Thyroid gland (tissue), 4 donors: ENCODE results near the gene TMEM116.
"Not testable (repeated sequence)": the region's sequence is repeated elsewhere in the genome, so short reads cannot be mapped to it uniquely, and the experiment has no call there.

ENCODE experiments used
- POLR2A ChIP-seq, 2 donors: fragments of 450-650 bp; IDR thresholded peaks; one replicate each; pipeline ENCODE4 v1.6.1; 2017; ENCODE audit warnings: antibody characterized with exemption in 2 of 2, mild to moderate bottlenecking in 2 of 2, moderate library complexity in 1 of 2
- TF ChIP-seq, protein P1 (sequence below), 6 experiments: fragments of 200-600 bp in 3 of 6; fragments of 450-650 bp in 3 of 6; sonication (generic) in 3 of 6; IDR thresholded peaks; one replicate each; pipeline ENCODE4 v1.5.1; 2016 to 2019; ENCODE audit warnings: antibody characterized with exemption in 6 of 6, mild to moderate bottlenecking in 2 of 6, inconsistent platforms in 1 of 6, moderate library complexity in 1 of 6

DNA sequence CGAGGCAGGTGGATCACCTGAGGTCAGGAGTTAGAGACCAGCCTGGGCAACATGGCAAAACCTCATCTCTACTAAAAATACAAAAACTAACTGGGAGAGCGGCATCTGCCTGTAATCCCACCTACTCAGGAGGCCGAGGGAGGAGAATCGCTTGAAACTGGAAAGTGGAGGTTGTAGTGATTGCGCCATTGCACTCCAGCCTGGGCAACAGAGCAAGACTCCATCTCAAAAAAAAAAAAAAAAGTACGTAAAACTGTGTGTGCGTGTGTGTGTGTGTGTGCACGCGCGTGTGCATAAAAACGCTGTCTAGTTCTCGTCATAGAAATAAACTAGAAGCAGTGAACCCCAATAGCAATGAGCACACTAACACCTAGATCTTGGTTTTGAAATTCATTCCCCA, 23.6 kb upstream of the TMEM116 start:
- TF ChIP-seq, protein P1, sequence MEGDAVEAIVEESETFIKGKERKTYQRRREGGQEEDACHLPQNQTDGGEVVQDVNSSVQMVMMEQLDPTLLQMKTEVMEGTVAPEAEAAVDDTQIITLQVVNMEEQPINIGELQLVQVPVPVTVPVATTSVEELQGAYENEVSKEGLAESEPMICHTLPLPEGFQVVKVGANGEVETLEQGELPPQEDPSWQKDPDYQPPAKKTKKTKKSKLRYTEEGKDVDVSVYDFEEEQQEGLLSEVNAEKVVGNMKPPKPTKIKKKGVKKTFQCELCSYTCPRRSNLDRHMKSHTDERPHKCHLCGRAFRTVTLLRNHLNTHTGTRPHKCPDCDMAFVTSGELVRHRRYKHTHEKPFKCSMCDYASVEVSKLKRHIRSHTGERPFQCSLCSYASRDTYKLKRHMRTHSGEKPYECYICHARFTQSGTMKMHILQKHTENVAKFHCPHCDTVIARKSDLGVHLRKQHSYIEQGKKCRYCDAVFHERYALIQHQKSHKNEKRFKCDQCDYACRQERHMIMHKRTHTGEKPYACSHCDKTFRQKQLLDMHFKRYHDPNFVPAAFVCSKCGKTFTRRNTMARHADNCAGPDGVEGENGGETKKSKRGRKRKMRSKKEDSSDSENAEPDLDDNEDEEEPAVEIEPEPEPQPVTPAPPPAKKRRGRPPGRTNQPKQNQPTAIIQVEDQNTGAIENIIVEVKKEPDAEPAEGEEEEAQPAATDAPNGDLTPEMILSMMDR (IDR thresholded peaks at IDR 0.05), result not testable (repeated sequence)
- not testable (repeated sequence) for TF ChIP-seq POLR2A (IDR thresholded peaks at IDR 0.05)
